MM.1S (cell line): ENCODE results near the gene TLR5.

Experiments used
- DNase-seq: peaks from one replicate; pipeline ENCODE4 v3.0.0-alpha.2; 2015
- H2AFZ ChIP-seq: fragments of 300-600 bp; sonication (generic); 2 replicates; pipeline ENCODE4 v1.6.0; 2016; ENCODE audit warnings: antibody characterized with exemption, low read length
- H3F3A ChIP-seq: fragments of 300-600 bp; sonication (generic); 2 replicates; pipeline ENCODE4 v1.6.1; 2016; ENCODE audit warnings: mild to moderate bottlenecking, antibody characterized with exemption, low read length, moderate library complexity, mixed read lengths; ENCODE audit not compliant: insufficient read depth
- H3K27ac ChIP-seq: fragments of 300-600 bp; sonication (generic); 2 replicates; pipeline ENCODE4 v1.5.1; 2016; ENCODE audit warnings: mild to moderate bottlenecking, low read length
- H3K27me3 ChIP-seq: fragments of 300-600 bp; sonication (generic); replicated peaks from 2 replicates; pipeline ENCODE4 v1.6.0; 2016; ENCODE audit warnings: low read length; ENCODE audit not compliant: insufficient read depth
- H3K36me3 ChIP-seq: fragments of 300-600 bp; sonication (generic); replicated peaks from 2 replicates; pipeline ENCODE4 v1.6.1; 2016; ENCODE audit warnings: mild to moderate bottlenecking, low read length, mixed read lengths; ENCODE audit not compliant: insufficient read depth
- H3K4me1 ChIP-seq: fragments of 300-600 bp; sonication (generic); 2 replicates; pipeline ENCODE4 v1.6.1; 2016; ENCODE audit warnings: low read length, mixed read lengths
- H3K4me2 ChIP-seq: fragments of 300-600 bp; sonication (generic); 2 replicates; pipeline ENCODE4 v1.6.0; 2016; ENCODE audit warnings: low read depth, low read length
- H3K4me3 ChIP-seq: fragments of 300-600 bp; sonication (generic); 2 replicates; pipeline ENCODE4 v1.5.1; 2016; ENCODE audit warnings: low read length, mixed read lengths
- H3K79me2 ChIP-seq: fragments of 300-600 bp; sonication (generic); 2 replicates; pipeline ENCODE4 v1.6.1; 2016; ENCODE audit warnings: mixed run types, low read length, mixed read lengths
- H3K9ac ChIP-seq: fragments of 300-600 bp; sonication (generic); 2 replicates; pipeline ENCODE4 v1.6.1; 2016; ENCODE audit warnings: low read length, mixed read lengths
- H3K9me2 ChIP-seq: fragments of 300-600 bp; sonication (generic); replicated peaks from 2 replicates; pipeline ENCODE4 v1.6.1; 2016; ENCODE audit warnings: mild to moderate bottlenecking, low read length, mixed read lengths; ENCODE audit not compliant: insufficient read depth
- H3K9me3 ChIP-seq: fragments of 300-600 bp; sonication (generic); replicated peaks from 2 replicates; pipeline ENCODE4 v1.6.1; 2016; ENCODE audit warnings: mild to moderate bottlenecking, low read length, mixed read lengths; ENCODE audit not compliant: insufficient read depth
- H4K20me1 ChIP-seq: fragments of 300-600 bp; sonication (generic); 2 replicates; pipeline ENCODE4 v1.6.1; 2016; ENCODE audit warnings: mild to moderate bottlenecking, low read length, moderate library complexity, mixed read lengths; ENCODE audit not compliant: insufficient read depth
- EZH2 ChIP-seq: fragments of 300-600 bp; sonication (generic); optimal IDR thresholded peaks from 2 replicates; pipeline ENCODE3; 2017; ENCODE audit warnings: low read depth, mild to moderate bottlenecking, antibody characterized with exemption, low read length, mixed read lengths
- EZH2phosphoT487 ChIP-seq: fragments of 300-600 bp; sonication (generic); IDR thresholded peaks from 2 replicates; pipeline ENCODE4 v1.6.1; 2018; ENCODE audit warnings: antibody characterized with exemption, low read length
- TF ChIP-seq, protein P1 (sequence below): fragments of 300-600 bp; sonication (generic); IDR thresholded peaks from 2 replicates; pipeline ENCODE4 v1.5.1; 2016; ENCODE audit warnings: antibody characterized with exemption, low read length, mixed read lengths

TLR5 gene

DNA sequence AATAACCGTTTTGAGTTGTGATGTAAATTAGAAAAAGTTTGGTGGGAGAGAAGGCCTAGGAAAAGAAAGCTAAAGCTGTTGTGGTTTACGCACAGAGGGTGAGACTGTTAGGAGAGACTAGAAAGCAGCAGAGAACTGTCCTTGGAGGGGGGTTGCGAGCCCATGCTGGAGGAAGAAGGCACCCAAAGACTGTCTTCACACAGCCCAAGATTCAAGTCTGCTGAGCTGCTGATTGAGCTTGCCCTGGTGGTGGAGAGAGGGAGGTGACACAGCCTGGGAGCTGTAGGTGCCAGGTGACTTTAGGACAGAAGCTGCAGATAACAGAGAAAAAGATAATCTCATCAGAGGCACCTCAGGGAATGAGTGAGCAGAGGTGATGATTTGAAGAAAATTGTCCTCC is 18.3 kb upstream of the TLR5 start:
- H3K9ac ChIP-seq = no peak overlapping the region

DNA sequence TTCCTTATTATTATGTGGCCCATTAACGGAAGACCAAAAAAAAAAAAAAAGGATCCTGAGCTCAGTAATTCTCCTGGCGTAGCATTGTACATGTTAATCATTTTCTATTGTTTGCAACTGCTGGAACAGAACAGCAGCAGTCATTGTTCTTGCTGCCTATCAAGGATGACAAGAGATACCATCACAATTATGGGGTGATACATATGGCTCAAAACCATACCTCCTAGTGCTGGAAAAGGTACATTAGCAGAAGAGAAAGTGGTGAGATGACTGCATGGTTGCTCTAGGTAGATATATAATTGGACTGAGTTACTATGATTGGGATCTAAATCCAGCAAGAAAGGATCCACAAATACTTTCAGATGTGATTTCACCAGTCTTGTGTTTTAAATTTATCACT is 13.3 kb upstream of the TLR5 start:
- Histone ChIP-seq H3K9ac (no peak overlapping the region), H3K9me2 (0 out of 2 replicates have a peak, but pooled peaks cover 4% of the 10 kb centered on the region), H4K20me1 (no peaks in the 10 kb centered on the region), H3K36me3 (no peaks in the 10 kb centered on the region), H3K79me2 (no peaks in the 10 kb centered on the region), H3K27me3 (no peaks in the 10 kb centered on the region), H2AFZ (no peak overlapping the region), H3K4me2 (no peak overlapping the region), H3K27ac (no peak overlapping the region), H3F3A (no peaks in the 10 kb centered on the region), H3K4me1 (no peaks in the 10 kb centered on the region), H3K4me3 (no peak overlapping the region), H3K9me3 (no peaks in the 10 kb centered on the region)
- TF ChIP-seq EZH2 = no peak
- TF ChIP-seq EZH2phosphoT487 = no peak
- TF ChIP-seq, protein P1, sequence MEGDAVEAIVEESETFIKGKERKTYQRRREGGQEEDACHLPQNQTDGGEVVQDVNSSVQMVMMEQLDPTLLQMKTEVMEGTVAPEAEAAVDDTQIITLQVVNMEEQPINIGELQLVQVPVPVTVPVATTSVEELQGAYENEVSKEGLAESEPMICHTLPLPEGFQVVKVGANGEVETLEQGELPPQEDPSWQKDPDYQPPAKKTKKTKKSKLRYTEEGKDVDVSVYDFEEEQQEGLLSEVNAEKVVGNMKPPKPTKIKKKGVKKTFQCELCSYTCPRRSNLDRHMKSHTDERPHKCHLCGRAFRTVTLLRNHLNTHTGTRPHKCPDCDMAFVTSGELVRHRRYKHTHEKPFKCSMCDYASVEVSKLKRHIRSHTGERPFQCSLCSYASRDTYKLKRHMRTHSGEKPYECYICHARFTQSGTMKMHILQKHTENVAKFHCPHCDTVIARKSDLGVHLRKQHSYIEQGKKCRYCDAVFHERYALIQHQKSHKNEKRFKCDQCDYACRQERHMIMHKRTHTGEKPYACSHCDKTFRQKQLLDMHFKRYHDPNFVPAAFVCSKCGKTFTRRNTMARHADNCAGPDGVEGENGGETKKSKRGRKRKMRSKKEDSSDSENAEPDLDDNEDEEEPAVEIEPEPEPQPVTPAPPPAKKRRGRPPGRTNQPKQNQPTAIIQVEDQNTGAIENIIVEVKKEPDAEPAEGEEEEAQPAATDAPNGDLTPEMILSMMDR = no peak
- DNase-seq = no peak

More for the DNA sequence above, 18.3 kb upstream of the TLR5 start:
- no peaks in the 10 kb centered on the region for H3K27me3 ChIP-seq
- no peaks in the 10 kb centered on the region for H3K9me3 ChIP-seq
- TF ChIP-seq EZH2phosphoT487 (no peak), EZH2 (no peak)
- TF ChIP-seq, protein P1 = no peak
- H3F3A ChIP-seq = no peaks in the 10 kb centered on the region
- no peaks in the 10 kb centered on the region for H3K79me2 ChIP-seq
- no peak overlapping the region for H3K4me3 ChIP-seq
- H3K9me2 ChIP-seq = no peaks in the 10 kb centered on the region
- H3K27ac ChIP-seq = no peak overlapping the region
- H3K4me1 ChIP-seq = no peaks in the 10 kb centered on the region
- H3K4me2 ChIP-seq = no peak overlapping the region
- DNase-seq = no peak
- no peaks in the 10 kb centered on the region for H4K20me1 ChIP-seq
- no peaks in the 10 kb centered on the region for H3K36me3 ChIP-seq
- H2AFZ ChIP-seq = no peak overlapping the region

DNA sequence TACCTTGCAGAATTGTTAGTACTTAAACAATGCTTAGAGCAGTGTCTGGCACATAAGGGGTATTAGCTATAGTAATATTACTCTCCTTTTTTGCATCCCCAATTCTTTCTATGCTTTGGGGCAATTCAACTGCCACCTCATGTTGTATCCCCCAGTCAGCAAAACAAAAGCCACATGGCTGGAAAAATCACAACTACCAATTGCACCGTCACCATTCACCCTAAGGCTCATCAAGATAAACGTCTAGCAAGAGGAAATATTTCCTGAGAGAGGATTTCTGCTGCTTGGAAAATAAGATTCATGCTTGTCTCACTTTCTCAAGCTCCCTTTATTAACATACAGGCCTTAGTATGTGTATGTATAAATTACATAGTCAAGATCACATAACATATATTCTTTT is 12.1 kb upstream of the TLR5 start:
- TF ChIP-seq EZH2phosphoT487 = no peak
- TF ChIP-seq EZH2 = no peak
- TF ChIP-seq, protein P1 = no peak
- H3K27ac ChIP-seq = no peak overlapping the region
- H3K36me3 ChIP-seq = no peaks in the 10 kb centered on the region
- H4K20me1 ChIP-seq = no peaks in the 10 kb centered on the region
- H3F3A ChIP-seq = no peaks in the 10 kb centered on the region
- H3K27me3 ChIP-seq = no peaks in the 10 kb centered on the region
- no peak for DNase-seq
- 0 out of 2 replicates have a peak, but pooled peaks cover 4% of the 10 kb centered on the region for H3K9me2 ChIP-seq
- no peak overlapping the region for H2AFZ ChIP-seq
- H3K4me3 ChIP-seq = no peak overlapping the region
- H3K4me1 ChIP-seq = no peaks in the 10 kb centered on the region
- H3K9ac ChIP-seq = no peak overlapping the region
- H3K4me2 ChIP-seq = no peak overlapping the region
- no peaks in the 10 kb centered on the region for H3K9me3 ChIP-seq
- no peaks in the 10 kb centered on the region for H3K79me2 ChIP-seq
